ENCODE data around the gene FOXJ2. TPM values are rescaled to one million over a fixed set of nuclear protein-coding genes. Genes with fewer than 3 reads are reported as not detected.

The FOXJ2 gene
- total and polyA plus RNA-seq, 8 donors, result 15.9 to 28.2 (median 25.4) TPM

DNA sequence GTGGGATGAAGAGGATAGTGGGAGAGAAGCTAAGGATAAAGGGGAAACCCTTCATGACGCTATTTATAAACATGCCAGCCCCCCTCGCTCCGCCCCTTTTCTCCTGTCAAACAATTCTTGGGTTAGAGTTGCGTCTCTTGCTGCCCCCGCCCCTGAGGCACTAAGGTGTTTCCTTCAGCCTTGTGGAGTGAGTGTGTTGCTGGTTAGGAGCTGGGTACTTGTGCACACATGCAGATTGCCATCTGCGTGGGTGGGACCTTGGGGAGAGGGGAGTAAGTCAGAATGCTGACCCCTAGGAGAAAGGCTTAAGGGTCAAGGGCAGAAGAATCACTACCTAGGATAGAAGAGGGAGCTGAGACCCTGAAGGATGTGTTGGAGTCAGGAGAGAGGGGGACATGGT, 5.4 kb downstream of the FOXJ2 start:
- Histone ChIP-seq H3K27ac (peak overlapping the region in 1 of 2 donors; percentile 61), H3K36me3 (peaks cover 0 to 34% of the 10 kb centered on the region in 2 donors), H3K27me3 (no peaks in the 10 kb centered on the region), H3K4me3 (no peak overlapping the region), H3K4me1 (peaks cover 45 to 65% of the 10 kb centered on the region in 2 donors), H3K9me3 (no peaks in the 10 kb centered on the region)
- intact Hi-C loops (cut with DNase I), result no loop called here
- ATAC-seq (no peak), DNase-seq (no peak)
- TF ChIP-seq, protein P1, sequence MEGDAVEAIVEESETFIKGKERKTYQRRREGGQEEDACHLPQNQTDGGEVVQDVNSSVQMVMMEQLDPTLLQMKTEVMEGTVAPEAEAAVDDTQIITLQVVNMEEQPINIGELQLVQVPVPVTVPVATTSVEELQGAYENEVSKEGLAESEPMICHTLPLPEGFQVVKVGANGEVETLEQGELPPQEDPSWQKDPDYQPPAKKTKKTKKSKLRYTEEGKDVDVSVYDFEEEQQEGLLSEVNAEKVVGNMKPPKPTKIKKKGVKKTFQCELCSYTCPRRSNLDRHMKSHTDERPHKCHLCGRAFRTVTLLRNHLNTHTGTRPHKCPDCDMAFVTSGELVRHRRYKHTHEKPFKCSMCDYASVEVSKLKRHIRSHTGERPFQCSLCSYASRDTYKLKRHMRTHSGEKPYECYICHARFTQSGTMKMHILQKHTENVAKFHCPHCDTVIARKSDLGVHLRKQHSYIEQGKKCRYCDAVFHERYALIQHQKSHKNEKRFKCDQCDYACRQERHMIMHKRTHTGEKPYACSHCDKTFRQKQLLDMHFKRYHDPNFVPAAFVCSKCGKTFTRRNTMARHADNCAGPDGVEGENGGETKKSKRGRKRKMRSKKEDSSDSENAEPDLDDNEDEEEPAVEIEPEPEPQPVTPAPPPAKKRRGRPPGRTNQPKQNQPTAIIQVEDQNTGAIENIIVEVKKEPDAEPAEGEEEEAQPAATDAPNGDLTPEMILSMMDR (IDR thresholded peaks at IDR 0.05), result no peak

DNA sequence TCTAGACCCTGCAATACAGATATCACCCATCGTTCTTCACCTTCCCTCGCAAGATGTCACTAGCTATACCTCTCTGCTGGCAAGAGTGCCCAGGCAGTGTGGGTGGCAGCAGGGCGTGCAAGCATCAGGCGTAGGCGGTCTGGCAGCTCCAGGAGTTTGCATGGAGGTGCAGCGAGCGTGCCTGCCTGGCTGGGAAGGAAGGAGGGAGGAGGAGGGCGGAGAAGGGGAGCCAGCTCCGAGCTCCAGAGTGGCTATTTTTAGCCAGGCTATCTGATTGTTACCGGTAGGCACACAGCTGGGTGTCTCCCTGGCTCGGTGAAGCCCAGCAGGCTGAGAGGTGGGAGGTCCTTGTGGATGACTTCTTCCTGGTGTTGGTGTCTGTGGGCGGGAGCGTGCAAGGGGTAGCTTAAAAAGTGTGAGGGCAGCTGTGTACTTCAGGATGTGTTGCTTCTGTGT, 6.2 kb downstream of the FOXJ2 start:
- ATAC-seq (peak; percentile 89), DNase-seq (peak in 3 of 4 donors; percentile 48 to 83 (median 76))
- Histone ChIP-seq H3K4me3 (peak overlapping the region in 1 of 2 donors; percentile 4), H3K9me3 (no peaks in the 10 kb centered on the region), H3K4me1 (peaks cover 45 to 58% of the 10 kb centered on the region in 2 donors), H3K27me3 (no peaks in the 10 kb centered on the region), H3K27ac (peak overlapping the region in 1 of 2 donors; percentile 16), H3K36me3 (peaks cover 0 to 41% of the 10 kb centered on the region in 2 donors)
- intact Hi-C loops (cut with DNase I), result no loop called here
- TF ChIP-seq, protein P1 (IDR thresholded peaks at IDR 0.05), result no peak

DNA sequence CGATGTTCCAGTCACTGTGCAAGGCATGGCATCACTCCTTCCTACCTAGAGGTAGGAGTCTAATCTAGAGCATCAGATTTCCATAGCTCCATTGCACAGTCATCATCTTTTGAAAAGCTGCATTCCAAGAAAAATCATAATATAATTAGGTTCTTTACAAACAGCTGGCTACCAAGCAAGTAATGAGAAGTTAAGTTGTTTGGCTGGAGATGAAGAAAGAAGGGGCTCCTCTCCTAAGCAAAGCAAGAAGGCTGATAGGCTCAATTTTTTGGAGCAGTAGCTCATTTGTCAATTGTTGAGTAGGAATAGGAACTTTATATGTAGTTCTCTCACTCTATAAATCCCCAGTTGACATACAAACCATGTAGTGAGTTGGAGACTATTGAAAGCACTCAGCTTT, 8.3 kb downstream of the FOXJ2 start:
- TF ChIP-seq, protein P1 (IDR thresholded peaks at IDR 0.05), result no peak
- intact Hi-C loops (cut with DNase I), result no loop called here
- peaks cover 0 to 62% of the 10 kb centered on the region in 2 donors for H3K36me3 ChIP-seq
- DNase-seq (peak in 1 of 4 donors; percentile 49), ATAC-seq (no peak)
- H3K27ac ChIP-seq, result no peak overlapping the region
- no peaks in the 10 kb centered on the region for H3K27me3 ChIP-seq
- no peak overlapping the region for H3K4me3 ChIP-seq
- no peaks in the 10 kb centered on the region for H3K9me3 ChIP-seq
- peaks cover 31 to 37% of the 10 kb centered on the region in 2 donors for H3K4me1 ChIP-seq

DNA sequence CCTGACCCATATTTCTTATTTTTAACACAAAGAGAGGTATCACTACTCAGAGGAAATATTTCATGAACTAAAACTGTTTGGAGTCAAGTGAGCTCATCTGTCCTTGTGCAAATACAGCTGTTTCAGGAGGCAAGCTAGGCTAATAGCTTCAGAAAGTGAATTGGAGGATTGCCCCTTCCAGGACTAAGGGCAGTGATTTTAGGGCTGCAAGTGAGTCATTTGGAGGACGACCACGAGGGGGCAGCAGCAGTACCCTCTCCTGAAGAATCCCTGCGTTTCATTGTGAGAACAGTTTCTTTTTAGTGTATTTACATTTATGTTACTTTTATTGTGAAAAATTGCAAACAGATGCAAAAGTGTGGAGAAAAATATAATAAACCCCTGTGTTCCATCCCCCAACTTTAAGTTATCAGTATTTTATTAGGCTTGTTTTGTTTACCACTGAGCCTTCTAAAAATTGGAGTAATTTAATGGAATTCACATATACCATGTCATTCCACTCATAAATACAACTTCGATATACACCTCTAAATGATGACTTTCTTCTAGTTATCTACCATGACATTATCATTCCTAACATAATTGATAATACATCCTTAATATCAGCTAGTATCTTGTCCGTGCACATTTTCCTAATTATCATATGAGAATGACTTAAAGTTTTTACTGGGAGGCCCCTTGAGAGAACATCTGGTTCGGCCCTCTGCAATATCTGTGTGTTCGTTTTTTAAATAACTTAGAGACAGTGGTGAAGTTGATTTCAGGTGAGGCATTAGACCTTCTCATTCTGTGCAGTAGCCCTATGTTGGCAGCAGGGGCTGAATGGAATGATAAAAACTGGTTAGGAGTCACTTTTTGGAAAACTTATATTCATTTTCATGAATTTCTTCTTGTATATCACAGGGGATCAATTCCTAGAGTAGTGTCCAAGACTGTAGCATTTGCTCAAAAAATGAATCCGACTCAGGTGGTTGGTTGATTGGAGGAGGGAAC, 13.7 kb downstream of the FOXJ2 start:
- Histone ChIP-seq H3K36me3 (peaks cover 0 to 88% of the 10 kb centered on the region in 2 donors), H3K4me3 (no peak overlapping the region), H3K27me3 (no peaks in the 10 kb centered on the region), H3K9me3 (no peaks in the 10 kb centered on the region), H3K4me1 (peaks cover 0 to 35% of the 10 kb centered on the region in 2 donors), H3K27ac (no peak overlapping the region)
- ATAC-seq (peak; percentile 92), DNase-seq (peak; percentile 61 to 88 (median 76))
- intact Hi-C loops (cut with DNase I), result no loop called here
- TF ChIP-seq, protein P1 (IDR thresholded peaks at IDR 0.05), result peak; percentile 83 to 90

DNA sequence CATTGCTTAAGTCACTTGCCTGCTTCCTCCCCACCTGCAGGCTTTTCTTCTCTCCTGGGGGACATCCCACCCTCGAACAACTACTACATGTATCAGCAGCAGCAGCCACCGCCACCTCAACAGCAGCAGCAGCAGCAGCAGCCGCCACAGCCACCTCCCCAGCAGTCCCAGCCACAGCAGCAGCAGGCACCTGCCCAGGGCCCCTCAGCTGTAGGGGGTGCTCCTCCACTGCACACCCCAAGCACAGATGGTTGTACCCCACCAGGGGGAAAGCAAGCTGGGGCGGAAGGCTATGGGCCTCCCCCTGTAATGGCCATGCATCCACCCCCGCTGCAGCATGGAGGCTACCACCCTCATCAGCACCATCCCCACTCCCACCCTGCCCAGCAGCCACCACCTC, 15.3 kb downstream of the FOXJ2 start:
- Histone ChIP-seq H3K4me3 (no peak overlapping the region), H3K4me1 (peaks cover 0 to 51% of the 10 kb centered on the region in 2 donors), H3K27ac (no peak overlapping the region), H3K27me3 (no peaks in the 10 kb centered on the region), H3K36me3 (peaks cover 0 to 88% of the 10 kb centered on the region in 2 donors), H3K9me3 (no peaks in the 10 kb centered on the region)
- no peak for ATAC-seq
- no peak for DNase-seq
- intact Hi-C loops (cut with DNase I), result no loop called here
- TF ChIP-seq, protein P1 (IDR thresholded peaks at IDR 0.05), result no peak

Data from left lung (tissue), 10 donors.